GM19328 (cell line): ENCODE measurements around the gene NT5DC4.

Source experiments
- ATAC-seq: cut with Tn5 transposase; IDR thresholded peaks from one replicate; pipeline ENCODE4 v1.9.1; 2021; ENCODE audit warnings: mild to moderate bottlenecking, moderate library complexity; ENCODE audit not compliant: unreplicated experiment

NT5DC4 gene

DNA sequence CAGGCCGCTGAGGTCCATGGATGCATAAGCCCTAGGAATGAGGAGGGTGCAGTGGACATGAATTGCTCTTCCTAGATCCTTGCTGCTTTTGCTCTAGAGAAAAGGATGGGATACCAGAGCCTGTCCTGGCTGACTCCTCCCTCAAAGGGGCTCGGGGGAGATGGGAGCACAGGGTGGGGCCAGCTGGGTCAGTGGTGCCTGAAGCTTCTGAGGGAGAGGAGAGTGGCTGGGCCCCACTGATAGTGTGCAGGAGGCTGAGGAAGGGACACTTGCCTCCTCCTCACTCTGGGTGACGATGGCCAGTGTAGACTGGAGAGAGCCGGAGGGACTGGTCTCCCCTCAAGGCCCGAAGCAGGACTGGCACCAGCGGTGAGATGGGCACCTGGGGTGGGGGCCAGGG, at the start of gene NT5DC4:
Gene NT5DC4, plus strand, starts transcription at position 236 of the 400 bp plus-strand sequence. Its CDS starts 60 bp downstream, at position 296.
- ATAC-seq, result no peak

DNA sequence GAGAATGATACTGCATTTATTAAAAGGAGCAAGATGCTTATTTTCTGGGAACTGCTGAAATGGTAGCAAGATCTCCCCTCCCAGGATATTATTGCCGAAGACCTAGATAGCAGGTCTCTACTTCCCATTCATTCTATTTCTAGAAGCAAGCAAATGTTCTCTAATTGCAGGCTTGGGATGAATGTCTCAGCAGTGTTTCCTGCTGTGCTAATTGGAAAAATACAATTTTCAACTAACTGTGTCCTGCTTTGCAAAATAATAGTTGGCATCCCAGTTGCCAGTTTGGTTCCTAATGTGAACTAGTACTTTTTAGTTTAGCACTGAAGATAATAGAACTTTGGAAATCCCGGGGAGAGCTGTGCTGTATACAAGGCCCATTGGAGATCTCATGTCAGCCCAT, 49.0 kb upstream of the NT5DC4 start:
- ATAC-seq, result no peak

GRCh38 chr2:112673008-112673407, 47.8 kb upstream of the NT5DC4 start:
- ATAC-seq, result no peak

GRCh38 chr2:112674229-112674628, 46.6 kb upstream of the NT5DC4 start:
- no peak for ATAC-seq

DNA sequence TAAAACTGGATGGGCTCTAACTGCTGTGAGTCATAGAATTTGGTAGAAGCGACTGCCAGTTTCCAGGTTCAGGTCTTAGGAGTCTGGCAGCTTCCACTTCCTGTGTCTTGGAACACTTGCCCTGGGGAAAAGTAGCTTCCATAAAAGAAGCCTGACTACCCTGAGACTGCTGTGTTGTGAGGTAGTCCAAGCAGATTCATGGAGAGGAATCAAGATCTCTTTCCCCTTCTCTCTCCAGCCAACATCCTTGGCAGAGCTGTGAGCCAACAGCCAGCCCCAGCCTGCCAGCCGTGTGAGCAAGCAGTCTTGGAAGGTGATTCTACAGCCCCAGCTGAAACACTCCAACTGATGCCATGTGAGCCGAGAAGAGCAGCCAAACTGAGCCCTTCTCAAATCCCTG, 41.3 kb upstream of the NT5DC4 start:
- ATAC-seq, result no peak

DNA sequence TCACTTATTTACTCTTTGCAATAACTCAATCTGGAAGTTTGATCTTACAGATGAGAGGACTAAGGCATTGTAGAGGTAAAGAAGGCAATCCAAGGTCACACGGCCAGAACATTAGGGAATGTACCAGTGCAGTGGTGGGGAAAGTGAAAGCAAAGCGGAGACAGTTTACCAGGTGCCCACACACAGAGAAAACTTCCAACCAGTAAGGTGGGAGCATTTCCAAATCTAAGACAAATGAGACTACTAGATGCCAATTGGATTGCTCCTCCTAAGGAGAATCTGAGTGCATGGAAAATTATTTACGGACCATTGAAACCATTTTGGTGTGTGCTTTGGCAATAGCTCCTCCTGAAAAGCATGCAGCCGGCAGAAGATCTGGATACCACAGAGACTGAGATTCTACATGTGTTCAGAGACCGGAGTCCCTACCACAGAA, 40.1 kb upstream of the NT5DC4 start:
- no peak for ATAC-seq

DNA sequence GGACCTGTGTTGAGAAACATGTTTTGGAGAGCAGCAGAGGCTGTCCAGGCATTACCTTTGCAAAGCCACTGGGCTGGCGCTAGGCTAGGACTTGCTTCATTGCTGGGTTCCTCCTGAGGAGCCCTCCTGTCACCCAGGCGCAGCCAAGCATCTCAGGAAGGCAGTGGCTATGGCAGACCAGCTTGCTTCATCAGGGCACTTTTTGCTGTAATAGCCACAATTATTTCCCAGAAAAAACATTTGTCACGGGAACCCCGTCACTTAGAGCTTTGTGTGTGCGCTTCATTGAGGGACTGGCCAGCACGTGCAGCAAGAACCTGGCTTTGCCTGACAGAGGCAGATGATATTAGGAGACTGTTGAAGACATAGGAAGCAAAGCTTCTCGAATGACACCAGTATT, 38.7 kb upstream of the NT5DC4 start:
- ATAC-seq, result no peak

- no peak for ATAC-seq
Measured at GRCh38 chr2:112683550-112684414, 37.0 kb upstream of the NT5DC4 start.

DNA sequence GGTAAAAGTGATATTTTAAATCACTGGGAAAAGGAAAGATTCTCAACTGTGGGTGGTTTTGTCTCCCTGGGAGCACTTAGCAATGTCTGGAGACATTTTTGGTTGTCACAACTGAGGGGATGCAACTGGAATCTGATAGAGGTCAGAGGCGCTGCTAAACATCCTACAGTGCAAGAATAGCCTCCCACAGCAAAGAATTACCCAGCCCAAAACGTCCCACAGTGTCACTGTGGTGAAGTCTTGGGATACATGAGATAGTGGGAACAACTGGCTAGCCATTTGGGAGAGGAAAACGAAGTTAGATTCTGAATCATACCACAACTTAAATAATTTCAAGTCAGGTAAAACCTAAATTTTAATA, 36.4 kb upstream of the NT5DC4 start:
- no peak for ATAC-seq

GRCh38 chr2:112685271-112685884, 35.4 kb upstream of the NT5DC4 start:
- no peak for ATAC-seq

- ATAC-seq, result no peak
Measured at GRCh38 chr2:112686348-112687217, 34.2 kb upstream of the NT5DC4 start.

GRCh38 chr2:112687522-112687921, 33.3 kb upstream of the NT5DC4 start:
- ATAC-seq, result no peak

DNA sequence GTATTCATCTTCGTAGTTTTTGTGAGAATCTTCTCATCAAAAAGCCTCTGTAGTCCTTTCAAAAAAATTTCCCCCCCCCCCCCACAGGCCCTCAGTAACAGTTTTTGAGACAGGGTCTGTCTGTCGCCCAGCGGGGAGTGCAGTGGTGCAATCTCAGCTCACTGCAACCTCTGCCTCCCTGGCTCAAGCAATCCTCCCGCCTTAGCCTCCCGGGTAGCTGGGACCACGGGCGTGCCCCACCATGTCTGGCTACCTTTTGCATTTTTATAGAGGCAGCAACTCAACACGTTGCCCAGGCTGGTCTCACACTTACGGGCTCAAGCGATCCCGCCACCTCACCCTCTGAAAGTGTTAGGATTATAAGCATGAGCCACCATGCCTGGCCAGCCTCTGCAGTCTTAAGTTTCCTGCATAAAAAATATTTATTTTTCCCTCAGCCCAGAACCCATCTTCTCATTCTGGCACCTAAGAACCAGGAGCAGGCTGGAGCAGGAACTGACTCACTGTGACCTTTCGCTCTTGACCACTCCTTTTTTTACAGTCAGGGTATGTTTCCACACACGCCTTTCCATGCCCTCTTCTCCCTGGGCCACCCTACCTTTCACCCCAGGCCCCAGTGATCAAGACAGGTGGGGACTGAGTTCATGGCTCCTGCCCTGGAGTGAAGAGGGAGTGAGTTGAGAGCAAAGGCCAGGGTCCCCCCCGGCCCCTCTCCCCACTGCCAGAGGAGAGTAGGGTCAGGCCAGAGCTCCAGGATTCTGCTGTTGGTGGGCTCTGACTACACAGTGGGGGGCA, 32.5 kb upstream of the NT5DC4 start:
- ATAC-seq, result no peak

GRCh38 chr2:112690853-112691401, 29.9 kb upstream of the NT5DC4 start:
- no peak for ATAC-seq

- ATAC-seq, result no peak
Measured at GRCh38 chr2:112691881-112692281, 28.9 kb upstream of the NT5DC4 start.

GRCh38 chr2:112692495-112692911, 28.3 kb upstream of the NT5DC4 start:
- peak; percentile 71 for ATAC-seq

- ATAC-seq, result no peak
Measured at GRCh38 chr2:112692918-112693317, 27.9 kb upstream of the NT5DC4 start.

- ATAC-seq, result no peak
Measured at GRCh38 chr2:112693596-112693995, 27.2 kb upstream of the NT5DC4 start.

DNA sequence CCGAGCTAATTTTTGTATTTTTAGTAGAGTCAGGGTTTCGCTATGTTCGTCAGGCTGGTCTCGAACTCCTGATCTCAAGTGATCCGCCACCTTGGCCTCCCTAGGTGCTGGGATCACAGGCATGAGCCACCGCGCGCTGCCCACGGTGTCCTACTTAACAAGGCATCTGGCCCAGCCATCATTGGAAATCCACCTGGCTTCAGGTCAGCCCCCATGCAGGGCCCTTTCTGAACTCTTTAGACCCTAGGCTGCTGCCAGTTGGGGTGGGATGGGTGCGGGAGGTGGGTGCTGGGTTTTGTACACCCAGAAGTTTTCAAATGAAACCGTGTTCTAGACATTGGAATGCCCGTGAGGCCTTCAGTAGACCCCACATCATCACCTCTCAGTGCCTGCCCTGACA, 26.6 kb upstream of the NT5DC4 start:
- no peak for ATAC-seq

- ATAC-seq, result no peak
Measured at GRCh38 chr2:112698834-112699515, 21.8 kb upstream of the NT5DC4 start.
